ENCODE results near the gene IL7R.

- TF ChIP-seq, protein P1, sequence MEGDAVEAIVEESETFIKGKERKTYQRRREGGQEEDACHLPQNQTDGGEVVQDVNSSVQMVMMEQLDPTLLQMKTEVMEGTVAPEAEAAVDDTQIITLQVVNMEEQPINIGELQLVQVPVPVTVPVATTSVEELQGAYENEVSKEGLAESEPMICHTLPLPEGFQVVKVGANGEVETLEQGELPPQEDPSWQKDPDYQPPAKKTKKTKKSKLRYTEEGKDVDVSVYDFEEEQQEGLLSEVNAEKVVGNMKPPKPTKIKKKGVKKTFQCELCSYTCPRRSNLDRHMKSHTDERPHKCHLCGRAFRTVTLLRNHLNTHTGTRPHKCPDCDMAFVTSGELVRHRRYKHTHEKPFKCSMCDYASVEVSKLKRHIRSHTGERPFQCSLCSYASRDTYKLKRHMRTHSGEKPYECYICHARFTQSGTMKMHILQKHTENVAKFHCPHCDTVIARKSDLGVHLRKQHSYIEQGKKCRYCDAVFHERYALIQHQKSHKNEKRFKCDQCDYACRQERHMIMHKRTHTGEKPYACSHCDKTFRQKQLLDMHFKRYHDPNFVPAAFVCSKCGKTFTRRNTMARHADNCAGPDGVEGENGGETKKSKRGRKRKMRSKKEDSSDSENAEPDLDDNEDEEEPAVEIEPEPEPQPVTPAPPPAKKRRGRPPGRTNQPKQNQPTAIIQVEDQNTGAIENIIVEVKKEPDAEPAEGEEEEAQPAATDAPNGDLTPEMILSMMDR (conservative IDR thresholded peaks at IDR 0.05) = no peak
- no peak for TF ChIP-seq EZH2 (IDR thresholded peaks at IDR 0.05; ENCODE audit: low read depth)
These were observed 23.5 kb upstream of the IL7R start for GRCh38 chr5:35833224-35833623.

Data from PC-9 (cell line).